Iris pigment epithelial cell (primary cell): Measurements from ENCODE around the gene RCAN1.

ENCODE experiments used
- DNase-seq: peaks from one replicate; pipeline ENCODE4 v3.0.0-alpha.2; 2011; ENCODE audit warnings: low read depth

The RCAN1 gene

DNA sequence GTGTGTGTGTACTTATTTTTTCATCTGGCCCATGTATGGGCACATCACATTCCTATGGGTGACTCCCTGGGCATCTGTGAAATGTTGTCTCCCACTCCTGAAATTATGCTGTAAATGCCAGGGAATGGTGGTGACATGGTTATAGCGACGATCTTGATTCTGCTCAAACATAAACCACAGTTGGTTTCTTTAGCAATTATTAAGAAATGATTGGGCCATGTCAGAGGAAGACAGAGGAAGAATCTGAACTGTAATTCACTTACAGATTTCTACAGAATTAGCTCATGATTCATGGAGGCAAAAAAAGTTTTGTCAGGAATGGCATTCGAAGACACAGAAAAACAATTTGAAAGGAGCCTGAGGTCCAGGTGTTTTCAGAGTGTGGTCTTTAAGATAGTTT lies 77.1 kb downstream of the RCAN1 start:
- DNase-seq, result peak; percentile 24

DNA sequence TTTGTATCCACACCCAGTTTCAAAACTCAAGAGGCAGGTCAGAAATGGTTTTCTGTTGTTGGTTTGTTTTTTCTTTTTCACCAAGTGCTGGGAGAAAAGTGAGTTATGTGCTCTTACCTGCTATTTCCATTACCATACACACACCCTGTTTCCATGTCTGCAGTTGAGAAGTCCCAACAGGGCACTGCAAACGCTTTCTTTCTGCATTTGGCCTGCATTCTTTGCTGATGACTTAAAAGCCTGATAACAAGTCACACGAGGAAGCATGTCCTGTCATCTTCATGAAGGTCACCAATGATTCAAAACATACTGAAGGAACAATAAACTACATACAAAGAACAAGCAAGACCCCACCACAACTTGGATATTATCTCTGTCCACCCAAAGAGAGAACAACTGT lies 78.1 kb downstream of the RCAN1 start:
- DNase-seq, result peak; percentile 65

DNA sequence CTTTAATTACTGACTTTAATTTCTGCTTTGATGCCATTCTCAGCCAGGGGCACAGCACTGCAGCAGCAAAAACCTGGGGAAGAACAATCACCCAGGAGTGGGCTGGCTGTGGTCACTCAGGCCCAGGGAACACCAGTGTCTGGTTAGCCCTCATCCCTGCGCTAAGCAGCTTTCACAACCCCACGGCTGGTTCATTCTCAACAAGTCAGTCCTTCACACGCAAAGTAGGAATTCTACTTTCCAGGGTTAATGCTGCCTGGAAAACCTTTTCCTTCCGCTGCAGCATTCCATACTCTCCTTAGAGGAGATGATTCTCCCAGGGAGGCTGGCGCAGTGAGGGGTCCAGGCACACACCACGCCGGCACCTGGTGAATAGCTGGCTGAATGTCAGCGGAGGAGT lies 78.6 kb downstream of the RCAN1 start:
- peak; percentile 39 for DNase-seq

DNA sequence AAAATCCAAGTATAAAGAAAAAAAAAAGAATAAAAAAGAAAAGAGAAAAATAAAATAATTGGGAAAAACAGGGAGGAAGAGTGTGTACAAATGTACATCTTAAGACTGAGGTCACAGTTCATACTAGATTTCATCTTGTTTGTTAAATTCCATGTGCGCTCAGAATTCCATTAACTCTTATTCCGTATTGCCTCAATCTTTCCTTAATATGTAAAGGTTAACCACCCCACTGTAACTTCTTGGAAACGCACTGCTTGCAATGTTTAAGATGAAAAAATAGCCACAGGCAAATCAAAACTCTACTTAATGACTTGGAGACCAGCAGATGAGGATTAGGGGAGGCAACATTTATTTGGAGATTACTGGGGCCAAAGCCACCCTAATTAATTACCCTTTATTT lies 79.0 kb downstream of the RCAN1 start:
- DNase-seq, result no peak

DNA sequence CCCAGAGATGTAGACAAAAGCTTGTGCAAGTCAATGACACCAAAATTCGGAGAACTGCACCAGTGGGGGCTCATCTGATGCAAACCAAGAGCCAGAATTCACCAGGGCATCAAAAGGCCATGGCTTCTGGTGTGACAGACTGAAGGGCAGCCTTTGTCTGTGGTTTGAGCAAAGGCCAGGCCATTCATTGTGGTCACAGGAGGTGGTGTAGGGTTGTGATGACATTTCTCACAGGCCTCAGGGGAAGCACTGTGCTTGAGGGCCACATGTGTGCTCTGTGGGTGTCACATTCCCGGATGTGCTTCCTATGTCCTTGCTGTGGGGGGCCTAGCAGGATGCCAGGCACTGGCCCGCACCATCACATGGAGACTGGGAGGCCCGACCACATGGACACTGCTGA lies 80.4 kb downstream of the RCAN1 start:
- DNase-seq, result no peak

DNA sequence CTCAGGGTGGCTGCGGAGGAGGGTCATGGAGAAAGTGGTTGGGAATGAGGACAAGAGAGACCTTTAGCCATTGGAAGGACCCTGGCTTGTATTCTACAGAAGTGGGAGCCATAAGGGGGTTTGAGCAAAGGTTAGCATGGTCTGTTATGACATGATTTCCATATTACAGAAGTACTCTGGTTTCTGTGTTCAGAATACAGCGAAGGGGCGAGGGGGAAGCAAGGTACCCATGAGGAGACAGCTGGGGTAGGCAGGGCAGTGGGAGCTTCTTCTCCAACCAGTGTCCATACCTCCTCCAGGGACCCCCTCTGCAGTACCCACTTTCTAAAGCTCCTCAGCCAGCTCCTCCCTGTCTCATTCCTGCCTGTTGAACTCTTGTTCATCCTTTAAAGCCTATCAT lies 81.0 kb downstream of the RCAN1 start:
- no peak for DNase-seq

DNA sequence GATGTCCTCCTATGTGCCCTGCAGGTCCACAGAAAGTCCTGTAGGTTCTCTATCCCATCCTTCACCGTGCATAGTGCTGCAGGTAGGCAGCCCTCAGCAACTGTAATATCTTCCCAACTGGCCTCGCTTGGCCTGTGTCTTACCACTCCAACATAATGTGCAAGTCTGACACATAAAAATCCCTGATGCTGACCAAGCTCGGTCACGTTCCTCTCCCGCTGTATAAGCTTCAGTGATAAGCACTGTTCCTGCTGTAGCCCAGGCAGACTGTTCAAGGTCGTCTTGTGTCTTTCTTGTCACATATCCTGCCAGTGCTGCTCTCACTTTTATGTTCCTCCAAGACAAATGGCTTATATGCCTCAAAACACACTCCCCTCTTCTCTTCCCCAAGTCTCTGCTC lies 83.5 kb downstream of the RCAN1 start:
- DNase-seq, result no peak

DNA sequence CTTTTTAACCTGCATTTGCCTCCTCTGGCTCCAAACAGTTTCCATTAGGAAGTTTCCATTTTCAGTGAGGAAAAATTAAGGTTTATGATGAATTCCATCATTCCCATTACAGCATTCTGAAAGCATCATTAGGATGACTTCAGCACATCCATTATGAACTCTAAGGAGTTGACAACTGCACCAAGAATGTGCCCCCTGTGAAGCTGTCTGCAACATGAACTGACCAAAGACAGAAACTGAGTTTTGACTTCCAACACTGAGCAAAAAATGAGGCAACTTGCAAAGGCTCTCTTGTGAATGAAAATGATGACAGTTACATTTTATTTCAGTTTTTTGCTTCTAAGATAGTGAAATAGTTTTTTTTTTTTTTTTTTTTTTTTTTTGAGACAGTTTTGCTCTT lies 84.7 kb downstream of the RCAN1 start:
- peak; percentile 91 for DNase-seq

DNA sequence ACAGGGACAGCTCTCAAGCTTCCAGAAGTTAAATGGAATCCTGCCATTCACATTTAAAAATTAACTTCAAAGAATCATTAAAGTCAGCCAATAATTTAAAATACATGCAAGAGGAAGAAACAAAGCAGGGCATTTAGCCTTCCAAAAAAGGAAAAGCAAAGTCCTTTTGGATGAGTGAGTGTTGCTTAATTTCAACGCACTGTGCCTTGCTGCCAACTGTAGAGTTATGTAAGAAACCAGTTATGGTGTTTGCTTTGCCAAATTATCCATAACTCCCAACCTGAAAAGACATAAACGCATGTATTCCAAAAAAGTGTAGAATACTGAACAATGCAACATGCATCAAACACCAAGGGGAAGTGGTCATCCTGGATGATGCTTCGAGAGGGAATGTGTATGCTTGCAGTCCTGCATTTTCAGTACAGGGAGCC lies 86.8 kb downstream of the RCAN1 start:
- DNase-seq, result peak; percentile 40

DNA sequence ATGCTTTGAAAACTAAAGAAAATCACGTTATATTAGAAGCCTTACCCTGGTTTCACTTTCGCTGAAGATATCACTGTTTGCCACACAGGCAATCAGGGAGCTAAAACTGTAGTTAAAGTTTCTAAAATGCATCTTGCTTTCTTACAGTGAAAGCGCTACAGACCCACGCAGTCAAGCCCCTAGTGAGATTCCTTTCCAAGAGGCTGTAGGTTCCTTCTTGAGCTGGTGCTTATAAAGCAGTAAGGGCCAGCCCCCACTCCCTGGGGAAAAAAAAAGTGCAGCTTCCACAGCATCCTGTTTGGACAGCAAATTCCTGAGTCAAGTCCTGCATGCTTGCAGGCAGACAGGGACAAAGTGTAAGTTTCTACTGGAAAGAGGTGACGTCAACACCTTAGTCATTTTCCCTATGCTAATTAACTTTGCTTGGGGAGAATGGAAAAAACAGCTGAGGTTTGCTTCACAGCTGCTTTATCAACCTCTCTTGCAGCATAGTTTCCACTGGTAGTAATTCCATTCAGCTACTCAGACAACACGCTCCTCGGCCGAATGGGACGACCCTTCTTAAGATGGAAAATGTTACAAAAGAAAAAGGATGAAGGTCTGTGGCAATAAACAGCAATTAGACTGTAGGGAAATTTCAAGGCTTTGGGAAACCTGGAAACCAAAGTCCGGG lies 88.2 kb downstream of the RCAN1 start:
- DNase-seq, result peak; percentile 100

DNA sequence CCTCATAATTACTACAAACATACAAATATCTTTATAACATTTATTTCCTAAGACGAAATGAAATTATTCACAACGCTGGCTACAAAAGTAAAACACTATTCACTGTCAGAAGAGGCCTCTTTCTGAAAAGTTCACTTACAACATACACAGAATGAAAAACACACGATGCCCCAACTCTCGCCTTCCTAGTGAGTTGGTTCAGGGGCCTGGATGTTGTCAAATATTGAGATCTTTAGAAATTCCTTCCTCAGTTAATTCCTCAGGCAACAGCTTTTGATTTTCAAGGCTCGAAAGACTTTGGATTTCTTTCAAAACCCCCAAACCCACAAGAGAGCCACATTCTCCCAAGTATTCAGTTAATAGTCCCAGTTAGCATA lies 88.7 kb downstream of the RCAN1 start:
- DNase-seq, result peak; percentile 40

DNA sequence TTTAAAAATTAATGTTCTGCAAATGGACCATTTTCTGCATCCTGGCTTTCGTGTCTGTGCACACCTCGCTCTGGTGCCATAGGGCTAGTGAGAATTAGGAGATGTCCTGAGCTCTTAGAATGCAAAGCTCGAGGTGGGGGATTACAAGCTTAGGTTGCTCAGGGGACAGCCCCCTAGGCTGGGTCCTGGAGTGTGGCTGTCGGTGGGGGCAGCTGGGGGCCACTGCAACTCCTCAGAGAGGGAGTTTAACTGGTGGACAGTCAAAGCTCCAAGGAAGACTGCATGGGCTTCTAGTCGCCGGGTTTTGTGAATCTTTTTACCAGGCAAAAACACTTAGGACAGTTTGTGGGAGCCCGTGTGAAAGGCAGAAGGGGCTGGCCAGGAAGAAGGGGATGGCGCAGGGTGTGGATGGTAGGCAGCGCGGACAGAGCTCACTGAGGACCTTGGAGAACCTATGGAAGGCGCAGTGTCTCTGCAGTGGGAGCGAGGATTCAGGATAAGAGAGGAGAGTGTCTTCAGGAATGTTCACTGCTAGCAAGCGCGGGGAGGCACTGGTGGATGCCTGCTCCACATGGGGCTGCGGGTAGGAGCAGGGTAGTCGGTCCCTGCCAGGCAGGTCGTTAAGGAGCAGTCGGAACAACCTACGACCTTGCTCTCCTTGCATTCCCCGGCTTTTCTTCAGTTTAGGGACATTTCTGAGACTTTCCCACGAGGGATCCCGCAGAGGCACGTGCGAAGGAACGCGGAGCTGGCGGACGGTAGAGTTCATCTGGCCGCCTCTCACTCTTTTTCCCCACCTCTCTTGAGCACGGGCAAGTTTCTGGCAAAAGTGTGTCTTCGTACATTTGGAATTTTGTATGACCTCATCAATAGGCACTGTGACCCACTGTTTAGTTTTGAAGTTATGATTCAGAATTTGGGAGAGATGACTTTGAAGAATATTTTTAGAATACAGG lies 90.0 kb downstream of the RCAN1 start:
- DNase-seq, result peak; percentile 68

DNA sequence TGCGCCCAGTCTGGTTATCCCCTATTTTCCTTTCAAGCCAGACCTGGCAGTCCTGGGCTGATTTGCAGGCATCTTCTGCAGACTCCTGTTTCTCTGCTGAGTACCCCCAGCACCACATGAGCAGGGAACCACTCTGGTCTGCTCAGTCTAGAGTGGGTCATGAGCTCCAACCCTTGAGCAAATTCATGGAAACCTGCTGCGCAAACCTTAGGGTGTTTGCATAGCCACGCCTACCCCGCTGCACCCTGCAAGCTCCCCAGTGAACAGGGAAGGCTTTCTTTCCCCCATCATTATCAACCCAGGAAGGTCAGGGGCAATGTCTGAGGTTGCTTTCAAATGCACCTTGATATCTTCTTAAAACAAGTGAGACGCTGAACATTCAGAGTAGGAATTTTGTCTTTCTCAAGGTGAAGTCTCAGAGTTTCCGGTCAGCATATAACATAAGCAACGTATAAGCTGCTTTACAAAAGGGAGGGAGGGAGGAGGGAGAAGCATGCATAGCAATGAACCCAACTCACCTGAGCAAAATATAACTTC lies 91.8 kb downstream of the RCAN1 start:
- no peak for DNase-seq

DNA sequence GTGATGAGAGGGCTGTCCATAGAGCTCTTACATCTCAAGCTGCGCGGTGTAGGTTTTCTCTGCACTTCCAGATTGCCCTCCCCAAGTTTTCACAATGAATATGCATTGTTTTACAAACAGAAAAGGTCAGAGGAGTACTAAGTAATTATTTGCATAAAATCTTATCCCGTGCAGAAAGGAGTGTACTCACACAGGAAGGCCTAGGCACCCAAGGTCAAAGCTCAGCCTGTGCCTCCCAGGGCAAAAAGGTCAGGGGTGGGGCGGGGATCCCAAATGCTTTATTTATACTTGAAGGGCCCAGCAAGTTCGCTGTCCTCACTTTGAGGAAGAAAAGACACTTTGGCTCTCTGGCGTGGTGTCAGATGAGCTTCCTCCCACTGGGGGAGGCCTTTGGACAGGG lies 92.6 kb downstream of the RCAN1 start:
- no peak for DNase-seq

DNA sequence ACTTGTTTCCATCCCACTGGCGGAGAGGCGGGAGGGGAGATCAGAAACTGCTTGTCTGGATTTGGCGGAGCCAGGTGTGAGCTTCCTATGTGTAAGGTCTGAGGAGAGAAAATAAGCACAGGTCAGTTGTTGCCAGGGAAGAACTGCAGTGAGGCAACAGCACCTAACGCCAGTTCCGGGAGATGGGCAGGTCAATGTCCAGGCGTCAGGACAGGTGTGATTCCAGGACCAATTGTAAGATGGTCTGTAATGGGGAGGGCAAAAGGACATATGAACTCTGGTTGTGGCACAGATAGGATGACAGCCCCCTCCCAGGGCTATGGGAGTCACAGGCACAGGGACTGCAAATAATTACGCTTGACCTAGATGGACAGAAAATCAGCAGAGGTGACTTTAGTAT lies 93.4 kb downstream of the RCAN1 start:
- DNase-seq, result no peak

DNA sequence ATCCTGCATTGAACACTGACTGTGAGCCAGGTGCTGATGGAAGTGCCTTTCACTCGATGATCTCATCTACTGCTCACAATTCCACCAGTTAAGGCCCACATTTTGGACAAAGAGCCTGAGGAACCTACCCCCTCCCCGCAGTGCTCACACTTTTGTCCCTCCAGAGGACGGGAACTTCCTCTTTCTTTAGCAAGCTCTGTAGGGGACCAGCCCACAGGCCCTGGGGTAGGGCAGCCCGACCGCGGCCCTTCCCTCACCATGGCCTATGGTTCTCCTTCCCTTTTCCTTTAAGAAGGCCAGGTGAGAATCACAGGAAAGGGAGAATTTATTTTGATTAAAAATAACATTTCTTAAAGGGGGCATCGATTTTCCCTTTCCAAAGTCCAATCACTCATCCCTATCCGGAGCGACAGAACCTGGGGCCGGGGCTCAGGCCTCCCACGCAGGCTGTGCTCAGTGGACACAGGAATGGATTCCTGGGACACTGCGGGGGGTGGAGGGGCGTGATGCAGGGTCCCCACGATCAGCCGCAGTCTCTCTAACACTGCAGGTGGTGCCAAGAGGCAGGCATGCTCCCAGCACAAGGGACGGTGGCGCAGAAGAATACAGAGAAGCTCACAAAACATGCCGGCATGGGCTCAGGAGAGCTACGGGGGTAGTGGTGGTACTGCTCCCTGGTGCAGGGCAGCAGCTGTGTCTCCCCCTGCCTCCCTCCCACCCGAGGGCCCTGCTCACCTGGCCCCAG lies 94.0 kb downstream of the RCAN1 start:
- DNase-seq, result no peak

DNA sequence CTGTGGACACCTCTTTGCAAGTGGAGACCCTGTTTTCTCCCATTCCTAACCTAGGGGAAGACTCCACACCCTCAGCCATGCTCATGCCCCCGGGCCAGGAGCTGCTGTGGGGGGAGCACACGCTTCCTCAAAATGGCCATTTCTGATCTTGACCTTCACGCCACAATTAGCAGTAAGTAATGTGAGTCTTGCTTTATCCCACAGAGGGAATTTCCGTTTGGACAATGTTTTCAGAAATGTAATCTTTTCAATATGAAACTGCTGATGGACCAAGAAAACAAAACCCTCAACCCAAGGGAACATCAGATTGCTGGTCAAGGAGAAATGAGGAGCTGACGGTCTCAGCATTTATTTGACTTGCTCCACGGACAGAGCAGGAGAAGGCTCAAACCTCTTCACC lies 94.6 kb downstream of the RCAN1 start:
- DNase-seq, result no peak

DNA sequence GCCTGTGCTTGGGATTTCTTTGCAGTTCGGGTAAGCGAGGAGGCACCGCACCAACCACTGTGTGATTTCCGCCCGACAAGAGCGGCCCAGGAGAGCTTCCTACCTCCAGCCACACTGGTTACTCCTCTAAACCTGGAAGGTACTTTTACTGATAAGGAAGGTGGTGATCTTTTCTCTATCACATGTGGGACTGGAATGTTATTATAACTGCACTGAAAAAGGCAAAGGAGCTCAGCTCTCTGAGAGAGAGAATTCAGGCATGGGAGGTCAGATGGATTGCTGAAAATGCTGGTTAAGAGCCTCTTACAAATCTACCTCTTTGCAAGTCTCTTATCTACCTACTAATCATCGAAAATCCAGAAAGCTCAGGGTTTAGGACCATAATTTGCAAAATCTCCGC lies 95.2 kb downstream of the RCAN1 start:
- DNase-seq, result no peak

DNA sequence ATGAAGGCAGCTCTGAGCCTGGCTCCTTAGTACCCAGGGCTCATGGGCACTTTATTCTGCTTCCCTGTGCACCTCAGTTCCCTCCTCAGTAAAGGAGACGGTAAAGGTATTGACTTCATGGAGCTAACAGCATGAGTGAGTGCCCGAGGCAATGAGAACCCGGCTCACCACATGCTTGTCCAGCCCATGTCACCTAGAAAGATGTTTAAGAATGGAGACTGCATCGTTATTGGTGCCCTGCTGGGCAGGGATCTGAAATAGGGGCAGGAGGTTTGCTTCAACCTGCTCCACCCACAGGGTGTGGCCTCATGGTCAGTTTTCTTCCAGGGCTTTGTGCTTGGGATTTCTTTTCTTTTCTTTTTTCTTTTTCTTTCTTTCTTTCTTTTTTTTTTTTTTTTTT lies 95.9 kb downstream of the RCAN1 start:
- DNase-seq, result no peak

DNA sequence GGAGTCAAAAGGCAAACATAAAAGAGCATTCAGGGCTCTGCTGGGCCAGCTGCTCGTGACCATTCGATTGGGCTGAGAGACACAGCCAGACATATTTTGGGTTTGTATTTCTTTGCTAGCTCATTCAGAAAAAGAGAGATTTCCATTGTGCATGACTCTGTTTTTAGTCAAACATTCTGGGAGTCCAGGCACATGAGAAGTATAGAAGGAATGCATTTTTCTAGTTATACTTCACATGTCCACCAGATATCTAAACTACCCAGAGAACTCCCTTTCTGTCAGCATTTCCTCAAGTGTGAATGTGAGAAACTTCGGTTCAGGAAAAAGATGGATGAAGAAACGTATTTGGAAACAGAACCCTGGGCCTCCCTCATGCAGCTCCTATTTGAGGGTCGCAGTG lies 96.6 kb downstream of the RCAN1 start:
- DNase-seq, result no peak

DNA sequence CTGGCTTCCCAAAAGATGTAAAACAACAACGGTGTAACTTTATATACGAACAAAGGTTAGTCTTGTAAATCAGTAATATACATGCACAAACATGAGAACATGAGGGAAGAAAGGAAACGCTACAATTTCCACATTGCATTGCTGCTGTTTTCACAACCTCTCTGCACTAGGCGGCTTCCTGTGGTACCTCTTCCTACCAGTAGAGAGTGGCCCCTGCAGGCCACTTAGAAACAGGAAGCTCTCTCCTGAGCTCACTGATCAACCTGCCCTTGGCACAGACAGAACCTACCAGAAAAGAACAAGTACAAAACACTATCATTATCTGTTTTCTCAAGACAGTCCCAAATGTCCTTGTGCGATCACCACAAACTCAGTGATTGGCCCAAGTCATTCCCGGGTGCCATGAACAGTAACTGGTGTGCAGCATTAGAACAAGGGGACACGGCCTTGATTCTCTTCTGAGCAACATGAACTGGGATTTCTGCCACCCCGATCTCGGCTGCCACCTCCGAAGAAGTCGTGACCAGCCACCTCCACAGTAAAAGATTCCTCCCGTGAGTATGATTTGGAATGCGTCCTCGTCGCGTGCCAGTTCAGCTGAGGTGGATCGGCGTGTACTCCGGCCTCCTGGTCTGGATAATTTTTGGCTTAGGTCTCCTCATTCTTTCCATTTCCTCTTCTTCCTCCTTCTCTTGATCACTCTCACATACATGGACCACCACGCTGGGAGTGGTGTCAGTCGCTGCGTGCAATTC lies 97.2 kb downstream of the RCAN1 start:
- no peak for DNase-seq

DNA sequence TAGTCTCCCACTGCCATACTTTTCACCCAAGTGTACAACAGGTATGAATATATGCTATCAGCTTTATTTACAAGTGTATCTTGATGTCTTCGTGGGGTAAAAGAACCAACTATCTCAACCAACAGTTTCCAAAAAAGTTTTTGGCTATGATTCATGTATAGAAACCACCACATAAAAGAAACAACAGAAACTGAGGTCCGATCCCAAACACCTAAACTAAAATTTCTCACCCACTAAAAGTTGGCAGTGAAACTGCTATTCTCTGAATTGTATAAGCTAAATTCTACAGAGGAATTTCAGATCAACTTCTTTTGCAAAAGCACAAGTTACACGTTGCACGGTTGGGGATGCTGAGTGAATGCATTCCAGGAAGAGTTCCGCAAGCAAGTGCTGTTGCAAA lies 97.9 kb downstream of the RCAN1 start:
- DNase-seq, result no peak
